COLO829 (cell line): Measurements from ENCODE around the gene TUBB.
A peak's percentile ranks its signal among the peaks of the same experiment; 100 is the strongest.
"Not testable (repeated sequence)": the region's sequence is repeated elsewhere in the genome, so short reads cannot be mapped to it uniquely, and the experiment has no call there.

ENCODE experiments used
- DNase-seq: peaks from one replicate; pipeline ENCODE4 v3.0.0; 2012; ENCODE audit warnings: low spot score

The TUBB gene

GRCh38 chr6:30738532-30738931 lies 18.4 kb downstream of the TUBB start:
- DNase-seq, result no peak

- no peak for DNase-seq
These were observed 20.4 kb downstream of the TUBB start for GRCh38 chr6:30740540-30740870.

GRCh38 chr6:30741063-30741779 lies 21.1 kb downstream of the TUBB start:
- DNase-seq, result no peak

- DNase-seq, result no peak
These were observed 21.7 kb downstream of the TUBB start for GRCh38 chr6:30741789-30742315.

GRCh38 chr6:30742316-30743098 lies 22.4 kb downstream of the TUBB start, which contains the start of gene FLOT1:
FLOT1 (minus strand) TSS chr6:30742687; CDS start chr6:30742189, 498 bp downstream.
- DNase-seq, result peak; percentile 90

GRCh38 chr6:30743099-30744053 lies 23.2 kb downstream of the TUBB start:
- no peak for DNase-seq

GRCh38 chr6:30744054-30744805 lies 24.1 kb downstream of the TUBB start, which contains the start of gene IER3:
IER3 (minus strand) TSS chr6:30744547; CDS start chr6:30744518, 29 bp downstream.
- peak; percentile 84 for DNase-seq

- no peak for DNase-seq
These were observed 27.1 kb downstream of the TUBB start for GRCh38 chr6:30747300-30747687.

- no peak for DNase-seq
These were observed 28.0 kb downstream of the TUBB start for GRCh38 chr6:30747902-30748769.

- DNase-seq, result peak; percentile 43
These were observed 28.8 kb downstream of the TUBB start for GRCh38 chr6:30748851-30749540.

GRCh38 chr6:30749554-30750378 lies 29.6 kb downstream of the TUBB start:
- DNase-seq, result no peak

- DNase-seq, result no peak
These were observed 30.2 kb downstream of the TUBB start for GRCh38 chr6:30750379-30750668.

- peak; percentile 94 for DNase-seq
These were observed 32.2 kb downstream of the TUBB start for GRCh38 chr6:30752157-30752927.

GRCh38 chr6:30754631-30755030 lies 34.5 kb downstream of the TUBB start:
- DNase-seq, result no peak

- DNase-seq, result not testable (repeated sequence)
These were observed 36.4 kb downstream of the TUBB start for GRCh38 chr6:30756405-30757003.

GRCh38 chr6:30757261-30757904 lies 37.2 kb downstream of the TUBB start:
- no peak for DNase-seq

GRCh38 chr6:30759575-30760239 lies 39.6 kb downstream of the TUBB start:
- no peak for DNase-seq
